GM12878 (cell line): Measurements from ENCODE around the gene RHOBTB1. TPM values are rescaled to one million over a fixed set of nuclear protein-coding genes. Genes with fewer than 3 reads are reported as not detected.

ENCODE experiments used
- ATAC-seq: fragments of 200-7000 bp; cut with Tn5 transposase; 3 replicates; pipeline ENCODE4 v1.9.1; 2020; ENCODE audit warnings: mild to moderate bottlenecking, moderate library complexity
- BruUV-seq: library from RNA; stranded (reverse); fragments of 400-500 nt; replicated peaks from 2 replicates; lab custom pipeline; 2021; lab: Mats Ljungman, UMichigan
- CTCF ChIA-PET: fragments of 300-600 bp; sonication (Branson Sonifier 250); formaldehyde crosslinking; extraction: SDS; loops from one replicate; lab custom pipeline; 2021; ENCODE audit warnings: inconsistent platforms; lab: Yijun Ruan, JAX
- POLR2A ChIA-PET: fragments of 350-600 bp; formaldehyde crosslinking; extraction: SDS; loops from one replicate; lab custom pipeline; 2021; ENCODE audit warnings: inconsistent platforms; lab: Charles Lee
- RAD21 ChIA-PET: fragments of 300-600 bp; sonication (Branson Sonifier 250); formaldehyde crosslinking; loops from one replicate; lab custom pipeline; 2023; ENCODE audit warnings: antibody characterized with exemption; ENCODE audit not compliant: unreplicated experiment; lab: Charles Lee
- SMC1A ChIA-PET: fragments of 300-600 bp; sonication (Branson Sonifier 250); formaldehyde crosslinking; loops from one replicate; lab custom pipeline; 2023; ENCODE audit not compliant: unreplicated experiment, uncharacterized antibody; lab: Charles Lee
- DNase-seq: peaks from one replicate; pipeline ENCODE4 v3.0.0-alpha.2; 2011; ENCODE audit warnings: low read depth, low spot score
- FAIRE-seq: peaks from 3 replicates; lab custom pipeline; 2011; peaks lifted over from hg19 to GRCh38; lab: Jason Lieb, UNC
- H2AFZ ChIP-seq: 2 replicates; pipeline ENCODE4 v1.6.0; 2011; ENCODE audit warnings: low read depth, low read length, control low read depth; ENCODE audit not compliant: control insufficient read depth
- H3K27ac ChIP-seq: 2 replicates; pipeline ENCODE4 v1.5.1; 2011; ENCODE audit warnings: control low read depth; ENCODE audit not compliant: control insufficient read depth, insufficient read depth
- H3K27me3 ChIP-seq, 2 experiments: replicated peaks in 1 of 2; 2 replicates each; pipeline versions ENCODE4 v1.6.0 to v1.6.1; 2011; ENCODE audit warnings: low read length in 1 of 2; ENCODE audit not compliant: control insufficient read depth in 2 of 2, insufficient read depth in 2 of 2
- H3K36me3 ChIP-seq, 2 experiments: 2 replicates each; pipeline ENCODE4 v1.5.1; 2011; ENCODE audit warnings: low read length in 1 of 2; ENCODE audit not compliant: control insufficient read depth in 2 of 2, insufficient read depth in 2 of 2
- H3K4me1 ChIP-seq: 2 replicates; pipeline ENCODE4 v1.6.1; 2011; ENCODE audit warnings: mild to moderate bottlenecking, low read length, moderate library complexity, mixed read lengths; ENCODE audit not compliant: control insufficient read depth, insufficient read depth
- H3K4me2 ChIP-seq: 2 replicates; pipeline ENCODE4 v1.6.0; 2011; ENCODE audit warnings: control low read depth; ENCODE audit not compliant: control insufficient read depth, insufficient read depth
- H3K4me3 ChIP-seq: fragments of 200-600 bp; sonication (generic); 2 replicates; pipeline ENCODE4 v1.5.1; 2016
- H3K79me2 ChIP-seq: 2 replicates; pipeline ENCODE4 v1.6.0; 2011; ENCODE audit warnings: low read length; ENCODE audit not compliant: control insufficient read depth, insufficient read depth
- H3K9ac ChIP-seq: 2 replicates; pipeline ENCODE4 v1.8.0; 2011; ENCODE audit warnings: low read length, control low read depth, mixed read lengths; ENCODE audit not compliant: control insufficient read depth, insufficient read depth
- H3K9me3 ChIP-seq: replicated peaks from 3 replicates; pipeline ENCODE4 v1.5.1; 2011; ENCODE audit warnings: mild to moderate bottlenecking, low read length; ENCODE audit not compliant: control insufficient read depth, insufficient read depth
- H4K20me1 ChIP-seq: 2 replicates; pipeline ENCODE4 v1.6.0; 2011; ENCODE audit not compliant: control insufficient read depth, insufficient read depth
- BCLAF1 ChIP-seq: fragments of 450-650 bp; IDR thresholded peaks from 2 replicates; pipeline ENCODE4 v1.6.1; 2017; ENCODE audit warnings: antibody characterized with exemption, mild to moderate bottlenecking, moderate library complexity
- BMI1 ChIP-seq: fragments of 450-650 bp; IDR thresholded peaks from 2 replicates; pipeline ENCODE4 v1.6.1; 2016; ENCODE audit warnings: mild to moderate bottlenecking, moderate library complexity, borderline replicate concordance
- CREM ChIP-seq: IDR thresholded peaks from 2 replicates; pipeline ENCODE4 v1.6.1; 2014; ENCODE audit warnings: antibody characterized with exemption, low read depth
- CTCF ChIP-seq, 3 experiments: IDR thresholded peaks in 2 of 3; conservative IDR thresholded peaks in 1 of 3; 2 replicates each; pipeline ENCODE4 v1.5.1; 2011; ENCODE audit warnings: low read depth in 3 of 3, low read length in 3 of 3, mild to moderate bottlenecking in 3 of 3, control low read depth in 2 of 3, moderate library complexity in 2 of 3, inconsistent platforms in 1 of 3, mixed read lengths in 1 of 3; ENCODE audit not compliant: control insufficient read depth in 2 of 3, insufficient read depth in 1 of 3; ENCODE audit errors: extremely low read depth in 1 of 3
- E2F8 ChIP-seq: fragments of 450-650 bp; IDR thresholded peaks from 2 replicates; pipeline ENCODE4 v1.6.1; 2018; ENCODE audit warnings: mild to moderate bottlenecking, low read depth, moderate library complexity; ENCODE audit not compliant: partially characterized antibody
- HSF1 ChIP-seq: fragments of 150-350 bp; IDR thresholded peaks from 2 replicates; pipeline ENCODE4 v1.6.1; 2014; ENCODE audit warnings: mild to moderate bottlenecking, low read depth, low read length
- IKZF2 ChIP-seq, 2 experiments: fragments of 450-650 bp; IDR thresholded peaks; 2 replicates each; pipeline ENCODE4 v1.6.1; 2017; ENCODE audit warnings: mild to moderate bottlenecking in 2 of 2, moderate library complexity in 2 of 2
- NFIC ChIP-seq: IDR thresholded peaks from 2 replicates; pipeline ENCODE4 v1.6.1; 2012; ENCODE audit warnings: low read depth, mild to moderate bottlenecking, inconsistent platforms, low read length, moderate library complexity
- PAX5 ChIP-seq: IDR thresholded peaks from 2 replicates; pipeline ENCODE4 v1.6.1; 2011; ENCODE audit warnings: low read depth, low read length, borderline replicate concordance
- PML ChIP-seq: IDR thresholded peaks from 2 replicates; pipeline ENCODE4 v1.6.1; 2012; ENCODE audit warnings: low read length, inconsistent platforms
- RB1 ChIP-seq: fragments of 450-650 bp; formaldehyde crosslinking; IDR thresholded peaks from 2 replicates; pipeline ENCODE4 v1.6.1; 2017; ENCODE audit warnings: mild to moderate bottlenecking, borderline replicate concordance
- RCOR1 ChIP-seq: conservative IDR thresholded peaks from 2 replicates; pipeline ENCODE4 v1.6.1; 2012; ENCODE audit warnings: low read depth, low read length, improper control_type of control experiment
- YBX1 ChIP-seq: fragments of 450-650 bp; IDR thresholded peaks from 2 replicates; pipeline ENCODE4 v1.6.1; 2016; ENCODE audit warnings: antibody characterized with exemption
- ZZZ3 ChIP-seq: IDR thresholded peaks from 2 replicates; pipeline ENCODE4 v1.6.1; 2011; ENCODE audit warnings: low read depth; ENCODE audit not compliant: control insufficient read depth, insufficient read length
- WGBS: methylation state at CpG from one replicate; pipeline ENCODE4 v1.1.6; 2016; ENCODE audit warnings: low lambda C conversion rate; ENCODE audit not compliant: insufficient replicate concordance, insufficient coverage; ENCODE audit errors: missing lambda C conversion rate; 5-methylcytosine and 5-hydroxymethylcytosine counted together
- in situ Hi-C: fragments of 300-500 bp; cut with MboI; formaldehyde crosslinking; loops from 9 replicates; pipeline ENCODE4 v1.14.3; 2018; ENCODE audit warnings: mixed read lengths
- intact Hi-C: fragments of 100-400 bp; cut with micrococcal nuclease; formaldehyde crosslinking; loops from one replicate; pipeline ENCODE4 v1.14.2; 2022; ENCODE audit not compliant: unreplicated experiment
- polyA plus RNA-seq, 11 experiments: library from polyadenylated mRNA; depleted of rRNA in 4 of 11; unstranded in 6 of 11; stranded (reverse) in 5 of 11; fragments of >200 nt; fragmentation: Nextera tagmentation in 4 of 11; fragmentation: Illumina TruSeq in 1 of 11; extraction: Ambion mirVana in 4 of 11; extraction: Trizol in 1 of 11; gene quantifications; 1 replicate in 1 of 11; 2 replicates in 10 of 11; pipeline versions ENCODE4 v1.2.1 to v1.2.3, GENCODE V29; 2011 to 2016; ENCODE audit warnings: inconsistent platforms in 2 of 11, missing spikeins in 2 of 11, low read depth in 1 of 11
- total RNA-seq, 4 experiments: library from RNA; depleted of rRNA in 3 of 4; stranded (reverse); fragments of >200 nt in 3 of 4; fragmentation: Illumina TruSeq in 1 of 4; extraction: Trizol in 1 of 4; gene quantifications; 2 replicates each; pipeline versions ENCODE4 v1.2.1 to v1.2.3, GENCODE V29; 2013 to 2021

The RHOBTB1 gene
- total and polyA plus RNA-seq, 10 of the 15 experiments (the other 5 are each of a cell fraction or from before 2014, with no cell fraction given): not detected

- no peak for TF ChIP-seq IKZF2 (IDR thresholded peaks at IDR 0.05)
- no peak for TF ChIP-seq BMI1
- no peak for TF ChIP-seq CREM
- TF ChIP-seq RB1: no peak
- no peak for TF ChIP-seq ZZZ3
- no peak for TF ChIP-seq YBX1
- no peak for TF ChIP-seq NFIC
Measured at GRCh38 chr10:60952846-60953220, 8.8 kb upstream of the RHOBTB1 start (continued).

GRCh38 chr10:60952067-60952845, 8.3 kb upstream of the RHOBTB1 start:
- intact Hi-C loops: no loop called here
- no TSS peak for BruUV-seq
- SMC1A ChIA-PET: interaction anchor here (1.6 kb wide), 1 partner anchor 335 kb away, joined by 3 read pairs; no protein-coding TSS in a partner anchor
- TF ChIP-seq CTCF (IDR thresholded peaks at IDR 0.05 in 2 of 3, conservative IDR thresholded peaks at IDR 0.05 in 1 of 3; ENCODE audit: control insufficient read depth in 2 of 3, extremely low read depth in 1 of 3, insufficient read depth in 1 of 3, low read depth in 3 of 3, low read length in 3 of 3) (no peak), PAX5 (no peak), BCLAF1 (no peak), RCOR1 (no peak), E2F8 (no peak), HSF1 (no peak), PML (no peak)

More at GRCh38 chr10:60952067-60952845, 8.3 kb upstream of the RHOBTB1 start:
- ATAC-seq (no peak), FAIRE-seq (no peak), DNase-seq (no peak)
- Histone ChIP-seq H3K9me3 (no peaks in the 10 kb centered on the region), H3K9ac (no peak overlapping the region), H3K4me3 (no peak overlapping the region), H3K79me2 (no peaks in the 10 kb centered on the region), H3K4me1 (peaks cover 3% of the 10 kb centered on the region; the same call in 1 of the 2 replicates), H3K27me3 (no peaks in the 10 kb centered on the region), H3K27ac (no peak overlapping the region), H3K36me3 (no peaks in the 10 kb centered on the region), H3K4me2 (no peak overlapping the region), H4K20me1 (no peaks in the 10 kb centered on the region), H2AFZ (no peak overlapping the region)
- ChIA-PET RAD21 (no interaction called here), CTCF (interaction anchor here (0.9 to 1.0 kb wide), 3 partner anchors 9 to 25 kb away, joined by 3 read pairs; no protein-coding TSS in a partner anchor), POLR2A (no interaction called here)
- in situ Hi-C loops: no loop called here
- 33% methylated on average over 3 of the region's 3 CpGs for WGBS
